Kasumi-1 (cell line): ENCODE results near the gene PTPN21.

Experiments used
- DNase-seq, 2 experiments: peaks; one replicate each; lab custom pipeline; 2025; lab: John Stamatoyannopoulos, UW

The PTPN21 gene

DNA sequence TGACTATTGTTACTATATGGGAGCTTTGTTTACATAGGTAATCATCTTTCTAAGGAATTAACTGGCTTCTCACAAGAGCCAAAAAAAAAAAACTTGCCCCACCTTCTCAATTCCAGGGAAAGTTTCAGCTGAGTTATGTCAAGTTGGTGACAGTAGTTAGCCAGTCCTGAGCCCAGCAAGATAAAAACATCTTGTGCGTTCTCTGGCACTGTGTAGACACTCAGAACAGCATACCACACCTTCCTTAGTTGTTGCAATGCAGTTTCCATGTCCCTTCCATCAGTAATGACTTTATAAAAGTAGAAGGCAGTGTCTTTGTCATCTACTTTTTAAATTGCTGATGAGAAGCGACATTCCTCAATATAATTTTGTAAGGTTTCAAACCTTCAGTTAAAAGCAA is 50.2 kb downstream of the PTPN21 start:
- DNase-seq = no peak

DNA sequence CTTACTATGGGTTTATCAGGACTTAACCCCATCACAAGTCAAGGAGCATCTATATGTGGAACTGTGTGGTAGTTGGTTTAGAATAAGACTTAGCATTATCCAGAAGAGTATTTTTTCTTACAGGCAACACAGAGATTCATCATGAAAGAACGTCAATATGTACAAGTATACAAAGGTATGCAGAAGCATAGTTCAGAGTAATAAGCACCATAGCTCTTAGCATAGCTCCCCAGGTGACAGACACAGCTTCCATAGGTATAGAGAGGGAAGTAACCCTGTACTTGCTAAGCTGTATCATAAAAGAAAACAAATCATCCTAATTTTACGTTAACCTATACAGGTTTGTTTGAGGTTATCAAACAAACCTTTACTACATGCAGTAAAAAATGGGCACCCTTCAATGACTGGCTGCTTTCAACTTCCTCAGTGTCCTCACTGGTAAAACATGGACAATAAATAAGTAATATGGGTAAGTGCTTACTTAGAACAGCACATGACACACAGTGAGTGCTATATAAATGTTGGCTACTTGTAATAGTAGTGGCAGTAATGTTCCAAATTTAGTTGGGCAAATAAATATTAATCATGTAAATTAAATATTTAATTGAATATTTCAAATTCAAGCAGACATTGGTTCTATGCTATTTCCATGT is 50.9 kb downstream of the PTPN21 start:
- DNase-seq = no peak

DNA sequence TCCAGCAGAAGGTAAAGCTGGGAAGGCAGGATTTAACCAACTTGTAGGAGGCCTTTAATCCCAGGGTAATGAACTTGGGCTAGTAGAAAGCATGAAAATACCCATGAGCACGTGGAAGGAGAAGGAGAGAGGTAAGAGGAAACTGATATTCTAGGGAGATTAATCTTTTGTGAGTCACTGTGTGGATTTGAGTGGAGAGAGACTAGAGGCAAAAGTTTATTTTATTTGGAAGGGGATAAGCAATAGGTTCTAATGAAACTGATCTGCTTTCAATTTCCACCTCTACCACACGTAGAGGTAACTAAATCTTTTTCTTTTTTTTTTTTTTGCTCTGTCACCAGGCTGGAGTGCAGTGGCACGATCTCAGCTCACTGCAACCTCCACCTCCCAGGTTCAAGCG is 52.1 kb downstream of the PTPN21 start:
- no peak for DNase-seq

GRCh38 chr14:88500611-88501010 is 54.2 kb downstream of the PTPN21 start:
- no peak for DNase-seq

DNA sequence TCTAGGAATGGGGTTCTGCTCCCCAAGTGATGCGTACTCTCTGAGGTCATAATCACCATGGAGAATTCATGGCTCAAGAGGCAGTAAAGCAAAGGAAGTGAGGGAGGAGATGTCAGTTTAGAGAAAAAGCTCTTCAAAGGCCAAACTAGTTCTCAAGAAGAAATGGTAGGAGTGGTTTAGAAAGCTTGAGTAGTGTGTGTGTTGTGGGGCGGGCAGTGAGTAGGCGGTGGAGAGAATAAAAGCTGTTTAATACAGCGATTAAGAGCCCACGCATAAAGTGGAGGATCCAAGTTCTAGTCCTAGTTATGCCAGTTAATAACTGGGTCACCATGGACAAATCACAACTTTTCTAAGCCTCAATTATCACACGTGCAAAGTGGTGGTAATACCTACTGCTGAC is 55.6 kb downstream of the PTPN21 start:
- no peak for DNase-seq

DNA sequence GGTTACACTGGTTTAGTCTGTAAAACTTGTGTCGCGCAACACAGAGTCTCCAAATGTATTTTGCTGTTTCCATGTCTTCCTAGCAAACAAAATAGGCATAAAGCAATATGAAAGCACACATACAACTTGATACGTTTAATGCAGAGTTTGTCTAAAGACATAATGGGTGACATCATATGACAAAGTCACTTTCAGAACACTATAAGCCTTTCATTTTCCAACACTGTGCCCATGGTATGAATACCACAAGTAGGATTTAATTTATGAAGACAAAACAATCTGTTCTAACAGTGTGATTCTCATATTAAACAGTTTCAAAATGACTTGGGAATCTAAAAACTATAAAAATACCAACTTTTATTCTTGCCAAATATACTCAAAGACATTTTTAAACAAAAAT is 58.4 kb downstream of the PTPN21 start:
- DNase-seq = no peak

GRCh38 chr14:88493392-88494185 is 61.2 kb downstream of the PTPN21 start:
- no peak for DNase-seq

- DNase-seq = peak; percentile 87 to 92
These were observed 62.3 kb downstream of the PTPN21 start for GRCh38 chr14:88492272-88493089.

DNA sequence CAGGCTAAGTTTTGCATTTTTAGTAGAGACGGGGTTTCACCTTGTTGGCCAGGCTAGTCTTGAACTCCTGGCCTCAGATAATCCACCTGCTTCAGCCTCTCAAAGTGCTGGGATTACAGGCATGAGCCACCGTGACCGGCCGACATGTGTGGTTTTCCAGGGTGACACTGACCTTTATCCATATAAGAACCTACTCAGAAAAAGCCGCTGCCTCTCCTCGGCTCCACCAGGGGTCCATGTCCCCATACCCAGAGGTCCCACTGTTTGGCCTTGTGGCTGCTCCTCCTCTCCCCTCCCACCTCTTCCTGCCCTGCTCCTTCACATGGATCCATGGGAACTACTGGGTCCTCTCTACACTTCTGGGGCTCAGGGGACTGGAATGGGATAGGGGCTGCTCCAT is 64.6 kb downstream of the PTPN21 start:
- no peak for DNase-seq

GRCh38 chr14:88488897-88489296 is 65.9 kb downstream of the PTPN21 start:
- no peak for DNase-seq

GRCh38 chr14:88488081-88488480 is 66.7 kb downstream of the PTPN21 start:
- DNase-seq = no peak

GRCh38 chr14:88482524-88482923 is 72.3 kb downstream of the PTPN21 start:
- DNase-seq = no peak

DNA sequence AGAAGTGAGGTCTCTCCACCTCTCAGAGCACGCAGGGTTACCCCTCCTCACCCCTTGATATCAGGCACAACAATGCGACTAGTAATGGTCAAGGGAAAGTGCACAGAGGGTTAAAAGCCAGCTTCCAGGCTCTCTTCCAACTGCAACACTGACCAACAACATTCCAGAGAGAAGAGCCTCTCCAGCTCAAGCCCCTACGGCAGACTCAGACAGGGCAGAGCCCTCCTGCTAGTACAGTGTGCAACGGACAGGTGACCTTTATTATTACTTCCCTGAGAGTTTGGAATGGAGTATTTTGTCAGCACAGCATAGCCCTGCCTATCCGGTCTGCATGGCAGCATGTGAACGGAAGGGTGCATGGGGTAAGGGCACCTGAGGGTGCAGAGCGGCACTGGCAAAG is 73.0 kb downstream of the PTPN21 start:
- DNase-seq = no peak

GRCh38 chr14:88481059-88481458 is 73.7 kb downstream of the PTPN21 start:
- DNase-seq = no peak

GRCh38 chr14:88479574-88479987 is 75.2 kb downstream of the PTPN21 start:
- DNase-seq = no peak

DNA sequence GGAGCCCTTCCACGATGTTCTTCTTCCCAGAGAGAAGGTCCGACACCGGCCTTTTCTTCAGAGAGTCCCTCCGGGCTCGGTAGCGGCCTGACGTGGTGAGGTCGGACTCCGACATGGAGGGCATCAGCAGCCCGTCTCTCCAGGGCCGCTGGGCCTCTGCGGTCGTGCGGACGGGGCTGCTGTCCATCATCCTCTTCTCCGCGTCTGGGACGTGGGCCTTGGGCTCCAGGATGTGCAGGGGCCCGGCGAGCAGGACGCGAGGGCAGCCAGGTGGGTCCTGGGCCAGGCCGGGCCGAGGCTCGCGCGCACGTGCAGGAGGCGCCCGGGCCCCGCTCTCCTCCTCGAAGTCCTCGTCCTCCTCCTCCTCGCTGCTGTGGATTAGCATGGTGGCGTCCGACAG is 75.9 kb downstream of the PTPN21 start:
- DNase-seq = no peak

GRCh38 chr14:88477513-88478250 is 77.1 kb downstream of the PTPN21 start:
- DNase-seq = no peak

DNA sequence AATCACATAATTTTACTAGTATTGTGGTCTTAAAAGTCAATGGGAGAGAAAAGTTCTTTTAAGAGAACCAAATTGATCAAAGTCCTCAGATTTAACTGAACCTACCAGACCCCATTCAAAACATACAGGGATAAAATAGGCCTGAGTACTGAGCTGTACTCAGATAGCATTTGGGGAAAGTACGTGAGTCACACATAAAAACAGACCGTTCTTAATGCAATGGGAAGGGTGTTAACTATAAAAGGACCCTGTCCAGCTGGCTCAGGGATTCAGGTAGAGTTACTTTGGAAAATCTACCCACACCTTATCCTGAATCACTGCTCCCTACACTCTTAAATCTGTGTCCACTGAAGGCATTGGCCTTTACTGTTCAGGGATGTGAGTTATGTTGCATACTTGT is 78.0 kb downstream of the PTPN21 start:
- DNase-seq = no peak

DNA sequence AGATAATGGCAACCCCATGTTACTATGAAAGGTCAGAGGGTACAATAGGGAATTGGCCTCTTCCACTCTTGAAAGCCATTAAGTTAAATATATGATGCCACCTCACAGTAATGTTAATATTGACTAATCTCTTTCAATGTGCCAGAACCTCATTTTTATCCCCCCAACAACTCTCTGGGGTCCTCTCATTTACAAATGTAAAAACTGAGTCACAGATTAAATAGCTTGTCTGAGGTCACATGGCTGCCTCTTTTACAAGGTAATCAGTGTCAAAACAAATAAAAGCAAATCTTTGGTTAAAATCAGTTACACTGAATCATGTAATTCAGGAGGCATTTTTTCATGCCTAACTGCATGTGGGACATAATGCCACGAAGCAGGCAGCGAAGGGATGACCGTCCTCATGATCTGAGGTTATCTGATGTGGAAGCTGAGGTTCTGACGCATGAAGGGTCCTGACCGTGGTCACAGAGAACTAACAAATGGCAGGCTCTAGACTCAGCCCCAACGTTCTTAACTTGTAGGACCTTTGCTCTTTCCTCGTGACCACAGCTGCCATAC is 78.5 kb downstream of the PTPN21 start:
- no peak for DNase-seq

- DNase-seq = no peak
These were observed 81.0 kb downstream of the PTPN21 start for GRCh38 chr14:88473791-88474190.

- DNase-seq = no peak
These were observed 84.0 kb downstream of the PTPN21 start for GRCh38 chr14:88470542-88471440.
